HG02588 (cell line): Measurements from ENCODE around the gene HIVEP3.
A peak's percentile ranks its signal among the peaks of the same experiment; 100 is the strongest.

ENCODE experiments used
- ATAC-seq: cut with Tn5 transposase; IDR thresholded peaks from one replicate; pipeline ENCODE4 v1.9.1; 2021; ENCODE audit warnings: mild to moderate bottlenecking, moderate library complexity; ENCODE audit not compliant: unreplicated experiment

The HIVEP3 gene

DNA sequence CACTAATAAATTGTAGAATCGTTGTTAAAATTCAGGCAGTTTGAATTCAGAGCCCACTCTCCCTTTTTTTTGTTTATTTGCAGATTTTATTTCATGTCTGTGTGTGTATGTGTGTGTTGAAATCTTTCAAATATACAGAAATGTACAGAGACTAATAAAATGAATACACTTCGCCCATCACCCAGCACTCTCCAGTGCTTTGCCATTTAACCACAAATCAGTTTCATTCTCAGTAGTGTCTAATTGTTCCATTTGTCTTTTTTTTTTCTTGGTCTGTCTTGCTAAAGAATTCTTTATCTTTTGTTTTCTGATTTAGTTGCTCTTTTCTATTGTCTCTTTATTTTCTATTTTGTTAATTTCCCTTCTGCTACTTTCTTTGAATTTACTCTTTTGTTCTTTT lies 99.7 kb downstream of the HIVEP3 start:
- no peak for ATAC-seq

DNA sequence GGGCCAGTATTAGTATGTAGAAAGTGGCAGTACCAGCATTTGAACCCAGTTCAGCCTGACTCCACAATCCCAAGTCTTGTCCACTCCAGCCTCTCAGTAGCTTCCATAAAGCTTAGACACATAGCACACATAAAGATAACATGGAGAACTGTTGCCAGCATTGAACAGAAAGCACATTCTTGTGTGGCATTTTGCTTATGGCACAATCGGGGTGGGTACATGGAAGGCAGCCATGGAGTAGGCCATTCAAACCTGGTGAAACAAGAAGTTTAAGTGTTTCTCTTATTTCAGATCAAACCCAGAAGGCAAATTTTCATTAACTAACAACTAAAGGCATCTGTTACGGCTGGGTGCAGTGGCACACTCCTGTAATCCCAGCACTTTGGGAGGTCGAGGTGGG lies 102.7 kb downstream of the HIVEP3 start:
- no peak for ATAC-seq

DNA sequence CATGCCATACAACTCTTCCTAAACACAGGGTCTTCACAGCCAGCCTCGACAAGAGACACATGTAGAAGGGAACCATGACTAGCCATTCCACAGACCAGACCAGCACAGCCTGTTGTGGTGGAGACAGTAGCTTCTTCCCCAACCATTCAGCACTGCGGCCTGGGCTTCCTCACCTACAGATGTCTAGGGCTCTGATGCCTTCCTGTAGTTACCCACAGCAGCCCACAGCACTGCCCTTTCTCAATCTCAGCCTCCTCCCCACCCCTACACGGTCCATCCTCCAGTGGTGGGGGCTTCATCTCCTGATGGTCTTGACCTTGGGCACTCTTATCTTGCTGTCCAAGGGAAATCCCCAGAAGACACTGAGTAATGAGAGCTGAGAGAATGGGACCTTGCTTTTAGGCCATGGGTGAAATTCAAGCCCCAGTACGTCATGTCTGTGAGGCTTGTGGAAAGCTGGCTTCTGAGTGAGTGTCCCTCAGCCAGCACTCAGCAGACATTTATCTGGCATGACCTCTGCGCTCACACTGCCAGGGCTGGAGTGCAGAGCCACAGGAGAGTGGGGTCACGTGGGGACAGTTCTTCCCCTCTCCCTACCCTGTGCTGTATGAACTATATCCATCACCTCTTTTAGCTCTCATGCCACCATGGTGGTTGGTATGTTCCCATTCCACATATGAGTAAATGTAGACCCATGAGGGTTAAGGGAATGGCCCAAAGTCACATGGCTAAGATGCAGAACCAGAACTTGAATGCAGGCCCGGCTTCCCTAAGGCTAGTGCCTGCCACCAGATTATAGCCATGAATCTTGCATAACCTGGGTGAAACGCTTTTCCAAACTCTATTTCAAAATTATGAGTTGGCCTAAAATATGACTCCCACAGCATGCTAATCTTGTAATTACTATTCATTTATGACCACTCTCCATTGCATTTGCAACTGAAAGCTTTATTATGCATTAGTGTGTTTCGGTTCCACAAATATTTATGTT lies 104.7 kb downstream of the HIVEP3 start:
- no peak for ATAC-seq

DNA sequence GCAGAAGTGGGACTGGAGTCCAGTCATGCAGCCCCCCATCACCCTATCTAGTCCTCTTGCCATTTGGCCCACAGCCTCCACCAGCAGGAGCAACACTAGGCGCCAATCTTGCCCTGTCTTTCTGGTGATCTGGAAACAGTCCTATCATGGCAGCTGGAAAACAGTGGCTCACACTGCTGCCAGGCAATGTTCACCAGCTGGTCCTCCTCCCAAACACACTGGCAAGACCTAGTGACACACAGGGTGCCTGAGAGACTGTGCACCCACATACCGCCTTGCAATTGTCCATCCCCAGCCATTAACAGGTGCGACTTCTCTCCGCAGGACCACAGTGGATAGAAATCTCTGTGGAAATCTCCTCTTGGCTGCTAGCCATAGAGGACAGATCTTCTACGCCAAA lies 105.5 kb downstream of the HIVEP3 start:
- no peak for ATAC-seq

DNA sequence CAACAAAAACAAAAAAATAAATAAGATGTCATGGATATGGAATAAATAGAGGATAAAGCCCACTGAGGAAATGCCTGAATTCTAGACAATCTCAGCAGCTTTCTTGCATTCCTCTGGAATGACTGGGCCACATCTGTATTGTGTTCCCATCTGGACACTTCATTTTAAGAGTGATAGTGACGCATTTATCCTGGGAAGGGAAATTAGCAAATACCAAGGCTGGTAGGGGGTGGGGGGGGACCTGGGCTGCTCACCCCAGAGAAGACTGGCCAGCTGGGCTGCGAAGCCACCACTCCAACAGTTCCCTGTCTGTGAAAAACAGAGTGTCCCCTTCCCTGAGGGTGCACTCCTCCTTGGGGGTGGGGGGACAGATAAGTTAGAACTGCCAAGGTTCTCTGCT lies 106.3 kb downstream of the HIVEP3 start:
- no peak for ATAC-seq

DNA sequence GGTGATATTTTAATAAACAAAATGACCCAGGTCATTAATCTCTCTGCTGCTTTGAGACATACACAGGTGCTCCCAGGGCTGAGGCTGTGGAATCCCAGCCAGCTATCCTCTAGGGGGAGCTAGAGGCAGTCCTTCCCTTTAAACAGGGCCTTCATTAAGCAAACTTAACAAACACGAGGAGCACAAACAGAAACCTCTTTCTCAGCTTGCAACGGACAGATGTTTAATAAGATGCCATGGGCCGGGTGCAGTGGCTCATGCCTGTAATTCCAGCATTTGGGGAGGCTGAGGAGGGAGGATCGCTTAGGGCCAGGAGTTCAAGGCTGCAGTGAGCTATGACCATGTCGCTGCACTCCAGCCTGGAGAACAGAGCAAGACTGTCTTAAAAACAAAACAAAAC lies 106.7 kb downstream of the HIVEP3 start:
- ATAC-seq: no peak

DNA sequence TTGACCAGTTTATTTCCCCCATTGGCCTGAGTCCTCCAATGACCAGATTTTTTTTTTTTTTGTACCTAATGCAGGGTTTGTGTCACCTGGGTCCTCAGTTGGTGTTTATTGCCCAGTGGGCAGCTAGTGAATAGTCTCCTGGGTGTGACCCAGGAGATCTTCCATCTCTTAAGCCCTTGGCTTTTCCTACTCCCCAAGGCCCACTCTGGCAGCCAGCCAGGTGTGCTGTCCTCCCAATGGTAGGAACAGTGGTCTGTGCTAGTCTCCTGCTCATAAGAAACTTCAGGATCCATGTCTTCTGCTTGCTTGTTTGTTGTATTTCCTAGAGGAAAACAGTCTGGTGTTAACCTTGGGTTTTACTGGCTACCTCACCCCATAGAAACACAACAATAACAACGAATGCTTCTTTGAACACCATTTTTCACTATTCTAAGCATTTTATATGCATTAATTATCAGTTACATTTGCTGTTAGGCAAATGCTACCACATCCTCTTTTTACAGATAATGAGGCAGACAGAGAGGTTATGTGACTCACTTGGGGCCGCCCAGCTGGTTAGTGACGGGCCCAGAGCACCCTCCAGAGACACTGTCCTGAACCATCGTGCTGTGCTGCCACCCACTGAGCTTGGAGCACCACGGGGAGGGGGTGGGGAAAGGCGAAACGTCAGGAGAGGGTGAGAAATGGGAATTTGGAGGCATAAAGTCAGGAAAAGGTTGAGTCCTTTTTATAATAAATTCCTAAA lies 107.5 kb downstream of the HIVEP3 start:
- no peak for ATAC-seq

DNA sequence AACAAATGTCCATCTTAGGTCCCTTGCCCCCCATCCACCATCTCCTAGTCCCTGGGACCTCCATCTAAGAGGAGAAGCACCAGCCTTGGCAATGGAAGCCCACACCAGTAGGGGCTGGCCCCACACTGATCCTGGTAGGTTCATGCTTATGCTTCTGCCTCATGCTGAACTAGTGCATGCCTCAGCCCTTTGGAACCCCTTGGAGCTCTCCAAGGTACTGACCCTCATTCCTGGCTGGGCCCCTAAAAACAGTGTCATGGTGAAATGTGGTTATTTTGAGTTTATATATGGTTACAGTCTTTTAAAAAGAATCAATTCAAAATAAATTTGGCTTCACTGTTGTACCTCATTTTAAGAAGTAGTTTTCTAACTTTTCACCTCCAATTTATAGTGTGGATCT lies 108.3 kb downstream of the HIVEP3 start:
- no peak for ATAC-seq

DNA sequence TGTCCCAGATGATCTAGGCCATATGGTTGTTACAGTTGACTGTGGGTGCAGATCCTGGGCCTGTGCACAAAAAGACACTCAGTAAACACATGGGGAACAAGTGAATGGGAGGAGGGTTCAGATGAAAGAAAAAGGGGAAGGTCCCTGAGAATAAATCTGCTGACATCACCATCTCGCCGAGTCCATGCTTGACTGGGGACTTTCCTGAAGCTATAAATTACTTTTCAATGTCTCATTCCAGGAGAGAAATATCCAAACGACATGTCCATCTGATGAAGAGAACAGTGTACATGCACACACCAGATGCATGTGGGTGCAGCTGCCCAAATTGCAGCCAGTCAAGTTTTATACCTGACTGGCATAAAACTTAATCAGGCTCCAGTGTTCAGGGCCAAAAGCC lies 109.0 kb downstream of the HIVEP3 start:
- ATAC-seq: no peak

DNA sequence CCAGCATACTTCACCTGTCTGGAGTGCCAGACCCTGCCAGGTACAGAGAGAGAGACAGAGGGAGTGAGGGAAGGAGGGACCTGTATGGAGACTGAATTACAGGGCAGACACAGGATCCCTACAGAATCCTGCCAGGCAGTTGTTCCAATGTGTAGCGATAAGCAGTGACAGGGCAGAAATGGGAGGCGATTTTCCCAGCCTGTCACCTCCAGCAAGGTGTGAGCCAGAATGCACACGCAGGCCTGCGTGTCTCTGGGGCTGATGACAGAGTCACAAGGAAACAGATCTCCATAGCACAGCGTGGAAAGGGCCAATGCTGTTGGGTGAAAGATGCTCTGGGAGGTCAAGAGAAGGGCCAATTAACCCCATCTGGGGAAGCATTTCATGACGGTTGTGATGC lies 111.3 kb downstream of the HIVEP3 start:
- ATAC-seq: no peak

DNA sequence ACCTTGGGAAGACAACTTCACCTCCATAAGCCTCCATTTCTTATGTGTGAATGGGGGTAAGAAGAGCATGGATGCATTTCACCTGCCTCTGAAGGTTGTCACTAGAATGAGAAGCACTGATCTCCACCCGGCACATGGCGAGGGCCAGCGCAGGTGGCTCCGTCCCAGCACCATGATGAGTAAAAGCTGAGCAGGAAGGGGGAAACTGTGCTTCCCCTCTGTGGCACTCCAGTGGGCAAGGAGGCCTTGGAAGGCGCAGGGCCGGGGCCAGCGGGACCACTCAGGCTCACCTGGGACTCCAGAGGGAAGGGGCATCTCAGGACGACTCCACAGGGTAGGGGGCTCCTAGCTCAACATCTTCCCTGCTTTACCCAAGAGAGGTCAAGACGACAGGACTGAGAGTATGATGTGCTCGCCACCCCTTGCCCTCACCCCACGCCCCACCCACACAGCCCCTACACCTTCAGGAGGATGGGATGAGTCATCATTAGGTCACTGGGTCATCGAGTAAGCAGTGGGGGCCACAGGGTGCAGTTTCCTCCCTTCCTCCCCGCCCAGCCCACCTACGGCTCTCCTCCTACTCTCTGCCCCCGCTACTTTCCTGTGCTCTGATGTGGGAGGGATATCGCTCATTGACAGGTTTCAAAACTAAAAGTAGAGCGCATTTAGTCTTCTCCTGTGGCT lies 112.1 kb downstream of the HIVEP3 start:
- ATAC-seq: no peak

DNA sequence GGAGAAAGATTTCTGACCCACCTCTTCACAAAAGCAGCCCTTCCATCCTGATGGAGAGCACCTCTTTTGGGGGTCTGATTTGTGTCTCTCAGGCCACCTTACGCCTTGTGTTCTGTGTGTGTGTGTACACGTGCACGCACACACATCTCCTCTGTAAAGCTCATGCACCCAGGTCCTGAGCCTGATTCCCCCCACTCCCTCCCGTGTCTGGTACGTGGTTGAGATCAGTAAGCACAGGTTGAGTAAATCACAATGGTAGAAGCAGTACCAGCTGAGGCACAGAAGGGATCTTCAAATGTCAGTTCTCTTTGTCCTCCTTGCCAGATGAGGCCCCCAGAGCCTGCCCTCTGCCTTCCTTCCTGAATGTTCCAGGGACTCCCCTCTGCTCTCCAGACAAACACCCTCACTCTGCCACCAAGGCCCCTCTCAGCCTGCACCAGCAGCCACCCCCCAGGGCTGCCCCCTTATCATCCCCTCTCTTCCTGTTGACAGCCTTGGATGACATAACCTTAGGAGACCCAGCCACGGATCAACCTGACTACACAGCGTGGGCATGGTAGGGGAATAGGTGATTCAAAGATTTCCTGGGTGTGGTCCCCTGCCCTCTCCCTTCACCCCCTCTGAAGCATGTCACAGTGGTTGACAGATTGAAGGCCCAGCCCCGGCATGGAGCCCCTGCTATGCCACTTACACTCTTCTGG lies 112.8 kb downstream of the HIVEP3 start:
- no peak for ATAC-seq

DNA sequence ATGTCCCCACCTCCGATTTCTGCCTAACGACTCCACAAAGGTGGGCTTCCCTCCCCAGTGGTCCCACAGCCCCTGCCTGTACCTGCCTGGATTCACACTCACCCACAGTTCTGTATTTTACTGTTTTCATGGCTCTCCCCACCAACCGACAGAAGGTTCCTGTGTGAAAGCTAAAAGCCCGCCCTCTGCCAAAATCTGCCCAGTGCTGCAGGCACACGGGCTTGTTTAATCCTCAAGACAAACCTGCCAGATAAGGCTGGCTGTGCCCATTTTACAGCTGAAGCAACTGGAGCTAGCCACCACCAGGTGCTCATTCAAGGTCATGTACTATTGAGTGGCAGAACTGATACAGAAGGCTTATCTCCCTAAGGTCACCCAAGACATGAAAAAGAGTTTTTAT lies 114.5 kb downstream of the HIVEP3 start:
- ATAC-seq: no peak

DNA sequence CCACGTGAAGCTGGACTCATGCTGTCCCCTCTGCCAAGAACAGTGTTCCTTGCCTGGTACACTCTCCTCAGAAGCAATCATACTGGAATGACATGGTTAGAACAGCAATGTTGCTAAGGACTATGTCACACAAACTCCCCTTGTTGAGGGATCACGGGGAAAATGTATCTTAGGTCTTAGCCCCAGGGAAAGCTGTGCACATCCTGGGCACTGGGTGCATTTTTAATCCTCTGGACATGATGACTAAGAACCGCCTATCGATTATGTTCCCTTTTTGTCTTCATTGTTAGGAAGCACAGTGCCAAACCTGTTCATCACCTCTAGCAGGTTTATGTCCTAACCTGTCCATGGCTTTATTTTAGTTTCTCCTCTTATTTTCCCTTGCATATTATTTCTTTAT lies 115.1 kb downstream of the HIVEP3 start:
- ATAC-seq: no peak

DNA sequence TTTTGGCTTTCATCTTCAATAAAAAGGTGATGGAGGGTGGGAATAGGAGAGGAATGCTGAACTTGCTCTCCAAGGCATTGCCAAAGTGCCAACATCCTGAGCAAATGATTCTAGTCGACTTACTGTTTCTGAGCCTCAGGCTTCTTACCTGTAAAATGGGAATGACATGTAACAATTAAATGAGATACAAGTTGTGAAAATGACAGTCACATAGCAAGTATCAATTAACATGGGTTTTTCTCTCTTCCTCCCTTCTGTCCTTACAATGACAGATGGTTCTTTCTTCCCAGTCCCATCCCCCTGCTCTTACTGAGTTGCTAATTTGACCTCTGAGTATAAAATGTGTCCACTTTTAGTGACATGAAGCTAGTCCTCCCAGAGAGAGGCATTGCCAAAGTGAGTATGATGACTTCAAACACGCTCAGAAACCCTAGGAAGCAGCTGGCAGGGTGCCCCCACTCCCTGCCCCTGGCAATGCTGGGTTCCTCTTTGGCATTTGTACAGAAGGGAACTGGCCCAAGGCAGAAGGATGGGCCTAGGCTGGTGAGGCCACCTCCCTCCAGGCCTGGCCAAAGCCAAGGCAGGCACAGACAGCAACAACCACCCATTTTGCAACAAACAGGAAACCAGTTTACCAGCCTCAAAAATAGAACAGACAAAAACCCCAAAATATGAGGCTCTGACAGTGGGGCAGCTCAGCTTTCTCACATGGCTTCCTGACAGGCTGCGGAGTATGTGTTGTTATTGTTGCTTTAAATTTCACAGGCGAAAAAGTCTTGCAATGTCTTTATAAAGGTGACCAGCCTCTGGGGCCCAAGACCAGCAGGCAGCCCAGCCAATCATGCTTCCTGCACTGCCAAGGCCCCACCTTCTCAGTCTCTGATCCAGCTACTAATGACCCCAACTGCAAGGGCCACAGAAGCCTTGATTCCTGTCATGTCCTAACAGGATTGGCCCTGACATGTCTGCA lies 115.9 kb downstream of the HIVEP3 start:
- no peak for ATAC-seq

DNA sequence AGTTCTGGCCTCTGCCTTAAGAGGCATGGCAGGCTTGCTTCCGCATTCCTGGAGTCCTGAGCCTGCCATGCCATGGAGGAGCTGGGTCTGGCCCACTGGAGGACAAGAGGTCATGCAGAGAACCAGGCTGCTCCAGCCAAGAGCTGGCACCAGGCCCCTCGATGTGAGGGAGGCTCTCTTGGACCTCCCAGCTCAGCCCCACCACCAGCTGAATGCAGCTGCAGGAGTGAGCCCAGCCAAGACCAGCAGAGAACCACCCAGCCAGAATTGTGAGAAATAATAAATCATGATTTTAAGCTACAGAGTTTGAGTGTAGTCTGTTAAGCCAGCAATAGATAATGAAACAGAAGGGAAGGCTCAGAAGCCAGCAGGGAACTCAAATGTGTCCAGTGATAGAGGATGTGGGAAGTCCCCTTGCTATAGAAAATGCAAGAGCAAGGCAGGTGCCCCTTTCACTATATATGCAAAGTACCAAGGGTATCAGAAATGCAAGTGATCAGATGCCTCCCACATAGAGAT lies 118.4 kb downstream of the HIVEP3 start:
- peak; percentile 48 for ATAC-seq

DNA sequence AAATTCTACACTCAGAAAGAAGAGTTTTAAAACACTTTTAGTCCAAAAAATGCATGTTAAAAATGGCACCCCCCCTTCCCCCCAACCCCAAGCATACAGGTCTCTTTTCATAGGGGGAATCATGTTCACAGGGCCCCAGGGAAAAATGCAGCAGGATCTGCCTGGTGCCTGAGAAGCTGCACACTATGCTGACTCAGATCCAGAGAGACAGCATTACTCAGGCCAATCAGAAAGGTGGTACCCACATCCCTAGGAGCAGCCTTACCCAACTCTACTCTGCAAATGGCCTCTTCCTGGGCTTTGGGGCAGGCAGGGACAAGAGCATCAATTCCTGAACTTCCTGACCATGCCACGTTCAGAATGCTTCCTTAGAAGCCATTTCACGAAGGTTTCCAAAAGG lies 119.0 kb downstream of the HIVEP3 start:
- ATAC-seq: no peak

DNA sequence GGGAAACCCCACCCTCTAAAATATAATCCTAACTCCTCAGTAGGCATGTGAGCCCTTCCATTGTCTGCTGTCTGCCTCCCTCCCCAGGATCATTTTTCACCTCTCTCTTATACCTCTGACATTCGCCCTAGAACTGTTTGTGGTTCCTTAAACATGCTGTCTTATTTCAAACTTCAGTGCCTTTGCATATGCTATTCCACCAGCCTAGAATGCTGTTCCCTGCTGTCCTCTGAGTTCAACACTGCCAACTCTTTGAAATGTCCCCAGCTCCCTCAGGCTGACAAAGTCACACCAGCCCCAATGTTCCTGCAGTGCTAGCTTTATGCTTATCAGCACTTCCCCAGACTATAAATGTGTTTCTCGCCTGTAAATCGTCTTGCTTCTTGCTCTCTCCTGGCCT lies 119.5 kb downstream of the HIVEP3 start:
- no peak for ATAC-seq

DNA sequence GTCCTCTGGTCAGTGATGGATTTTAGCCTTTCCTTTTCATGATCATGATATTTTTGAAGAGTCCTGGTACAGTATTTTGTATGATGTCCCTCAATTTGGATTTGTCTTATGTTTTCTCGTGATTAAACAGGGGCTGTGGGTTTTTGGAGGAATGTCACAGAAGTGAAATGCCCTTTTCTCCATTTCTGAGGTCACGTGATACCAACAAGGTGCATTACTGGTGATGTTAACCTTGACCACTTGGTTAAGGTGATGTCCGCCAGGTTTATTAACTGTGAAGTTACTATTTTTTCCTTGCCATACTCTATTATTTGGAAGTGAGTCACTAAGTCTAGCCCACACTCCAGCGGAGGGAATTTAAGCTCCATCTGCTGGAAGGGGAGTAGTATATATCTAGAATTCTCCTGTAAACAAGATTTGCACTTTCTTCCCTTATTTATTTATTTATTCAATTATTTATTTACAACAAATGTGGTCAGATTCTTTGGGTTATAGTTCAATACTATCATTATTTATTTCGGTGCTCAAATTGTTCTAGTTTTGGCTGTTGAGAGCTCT lies 123.4 kb downstream of the HIVEP3 start:
- no peak for ATAC-seq
